ENCODE results near the gene ADAMTS18. TPM values are rescaled to one million over a fixed set of nuclear protein-coding genes. Genes with fewer than 3 reads are reported as not detected.

Gene ADAMTS18
- total and polyA plus RNA-seq, 9 of the 15 experiments (the other 6 are each of a cell fraction or from before 2014, with no cell fraction given) = not detected

DNA sequence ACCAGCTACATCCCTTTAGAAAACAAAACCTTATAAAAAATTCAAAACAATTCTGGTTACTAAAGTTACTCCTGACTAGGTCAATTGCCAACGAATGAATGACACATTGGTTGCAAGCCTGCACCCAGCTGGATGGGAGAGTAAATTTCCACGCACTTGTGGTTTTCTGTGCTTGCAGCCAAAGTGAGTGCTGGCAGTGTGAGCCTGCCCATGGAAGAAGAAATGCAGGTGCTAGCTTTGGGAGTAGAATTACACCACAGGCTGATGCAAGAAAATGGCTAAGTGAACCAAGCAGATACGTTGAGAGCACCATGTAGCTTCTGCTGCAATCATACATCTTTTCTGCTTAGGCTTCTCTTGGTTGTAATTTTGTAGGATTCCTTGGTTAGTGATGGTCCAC is 161.0 kb downstream of the ADAMTS18 start:
- no peak for FAIRE-seq
- BruUV-seq (replicated peaks) = no TSS peak
- Histone ChIP-seq H3K9ac (ENCODE audit: insufficient read depth in 1 of 2, low read depth in 2 of 2, low read length in 2 of 2) (no peak overlapping the region), H3K36me3 (ENCODE audit: control insufficient read depth, insufficient read depth, low read length) (no peaks in the 10 kb centered on the region), H2AFZ (ENCODE audit: low read depth, low read length) (no peak overlapping the region), H3K4me2 (ENCODE audit: insufficient read depth, low read length) (no peak overlapping the region), H3K4me1 (replicated peaks in 1 of 2; ENCODE audit: control insufficient read depth in 2 of 2, insufficient read depth in 2 of 2, low read length in 2 of 2) (no peaks in the 10 kb centered on the region), H3K9me1 (ENCODE audit: control insufficient read depth, insufficient read depth, low read length) (no peaks in the 10 kb centered on the region), H3K27me3 (ENCODE audit: control insufficient read depth in 2 of 2, insufficient read depth in 2 of 2, low read length in 2 of 2) (no peaks in the 10 kb centered on the region), H4K20me1 (replicated peaks; ENCODE audit: control insufficient read depth, insufficient read depth, low read length) (no peaks in the 10 kb centered on the region), H3K79me2 (ENCODE audit: control insufficient read depth, insufficient read depth, low read length) (no peaks in the 10 kb centered on the region), H3K4me3 (no peak overlapping the region), H3K9me3 (replicated peaks; ENCODE audit: control insufficient read depth, insufficient read depth, low read depth, low read length) (no peaks in the 10 kb centered on the region), H3K27ac (ENCODE audit: extremely low read depth, low read depth, low read length) (no peak overlapping the region)
- no peak for DNase-seq (ENCODE audit: extremely low read depth in 1 of 4, low spot score in 3 of 4)
- ChIA-PET CTCF (ENCODE audit: low intra/inter-chr PET ratio) (no interaction called here), POLR2A (interaction anchor here (0.7 kb wide), 1 partner anchor 14 kb away, joined by 3 read pairs; no protein-coding TSS in a partner anchor)
- WGBS (ENCODE audit: insufficient coverage, low coverage, missing lambda C conversion rate) = 0% methylated on average over 3 of the region's 3 CpGs
- no peak for TF ChIP-seq NELFE (IDR thresholded peaks at IDR 0.05; ENCODE audit: insufficient read depth, insufficient read length)
- TF ChIP-seq TAF1 (IDR thresholded peaks at IDR 0.05; ENCODE audit: control insufficient read depth, extremely low read depth, insufficient read depth, low read length, severe bottlenecking) = no peak
- TF ChIP-seq MAFF (IDR thresholded peaks at IDR 0.05; ENCODE audit: low read length) = no peak
- TF ChIP-seq CBFA2T2 (conservative IDR thresholded peaks at IDR 0.05) = no peak
- TF ChIP-seq RBM34 (IDR thresholded peaks at IDR 0.05; ENCODE audit: borderline replicate concordance, insufficient read depth, low read length) = no peak
- TF ChIP-seq, protein P1, sequence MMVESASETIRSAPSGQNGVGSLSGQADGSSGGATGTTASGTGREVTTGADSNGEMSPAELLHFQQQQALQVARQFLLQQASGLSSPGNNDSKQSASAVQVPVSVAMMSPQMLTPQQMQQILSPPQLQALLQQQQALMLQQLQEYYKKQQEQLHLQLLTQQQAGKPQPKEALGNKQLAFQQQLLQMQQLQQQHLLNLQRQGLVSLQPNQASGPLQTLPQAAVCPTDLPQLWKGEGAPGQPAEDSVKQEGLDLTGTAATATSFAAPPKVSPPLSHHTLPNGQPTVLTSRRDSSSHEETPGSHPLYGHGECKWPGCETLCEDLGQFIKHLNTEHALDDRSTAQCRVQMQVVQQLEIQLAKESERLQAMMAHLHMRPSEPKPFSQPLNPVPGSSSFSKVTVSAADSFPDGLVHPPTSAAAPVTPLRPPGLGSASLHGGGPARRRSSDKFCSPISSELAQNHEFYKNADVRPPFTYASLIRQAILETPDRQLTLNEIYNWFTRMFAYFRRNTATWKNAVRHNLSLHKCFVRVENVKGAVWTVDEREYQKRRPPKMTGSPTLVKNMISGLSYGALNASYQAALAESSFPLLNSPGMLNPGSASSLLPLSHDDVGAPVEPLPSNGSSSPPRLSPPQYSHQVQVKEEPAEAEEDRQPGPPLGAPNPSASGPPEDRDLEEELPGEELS (CRISPR knock-in tag; IDR thresholded peaks at IDR 0.05; ENCODE audit: borderline replicate concordance) = no peak
- intact Hi-C loops (cut with micrococcal nuclease) = no loop called here
- no peak for ATAC-seq
- in situ Hi-C loops (cut with MboI) = no loop called here
